Neural progenitor cell (in vitro differentiated cells): ENCODE data around the gene RPL27.
"Not testable (repeated sequence)": the region's sequence is repeated elsewhere in the genome, so short reads cannot be mapped to it uniquely, and the experiment has no call there.

Source experiments
- CTCF ChIP-seq: fragments of 200-600 bp; sonication (generic); IDR thresholded peaks from 2 replicates; pipeline ENCODE4 v1.5.1; 2017; ENCODE audit warnings: antibody characterized with exemption, mild to moderate bottlenecking
- EZH2 ChIP-seq: fragments of 200-600 bp; sonication (generic); IDR thresholded peaks from 2 replicates; pipeline ENCODE4 v1.6.1; 2017; ENCODE audit warnings: antibody characterized with exemption, mild to moderate bottlenecking, moderate library complexity
- EZH2phosphoT487 ChIP-seq: fragments of 200-600 bp; sonication (generic); IDR thresholded peaks from 2 replicates; pipeline ENCODE4 v1.6.1; 2017; ENCODE audit warnings: antibody characterized with exemption

- TF ChIP-seq CTCF, EZH2phosphoT487, EZH2: not testable (repeated sequence)
These were observed 2.7 kb downstream of the RPL27 start for GRCh38 chr17:43000894-43001293.
